HUDEP-2 (cell line): ENCODE measurements around the gene PPP3CA.

Source experiments
- DNase-seq, 76 experiments: peaks; one replicate each; lab custom pipeline; 2025; ENCODE audit not compliant: unreplicated experiment in 76 of 76; lab: John Stamatoyannopoulos, UW

The PPP3CA gene

GRCh38 chr4:101332424-101332823, 14.9 kb downstream of the PPP3CA start:
- no peak for DNase-seq

- no peak for DNase-seq
These were observed 16.3 kb downstream of the PPP3CA start for GRCh38 chr4:101331017-101331416.

- no peak for DNase-seq
These were observed 17.7 kb downstream of the PPP3CA start for GRCh38 chr4:101329592-101329991.

- no peak for DNase-seq
These were observed 19.2 kb downstream of the PPP3CA start for GRCh38 chr4:101328063-101328602.

- no peak for DNase-seq
These were observed 20.8 kb downstream of the PPP3CA start for GRCh38 chr4:101326576-101326975.

GRCh38 chr4:101322743-101323142, 24.6 kb downstream of the PPP3CA start:
- DNase-seq, result no peak

GRCh38 chr4:101321481-101322042, 25.8 kb downstream of the PPP3CA start:
- no peak for DNase-seq

- no peak for DNase-seq
These were observed 31.5 kb downstream of the PPP3CA start for GRCh38 chr4:101315786-101316185.

GRCh38 chr4:101315041-101315440, 32.3 kb downstream of the PPP3CA start:
- no peak for DNase-seq

GRCh38 chr4:101309925-101310324, 37.4 kb downstream of the PPP3CA start:
- DNase-seq, result no peak

GRCh38 chr4:101307899-101308298, 39.4 kb downstream of the PPP3CA start:
- no peak for DNase-seq

GRCh38 chr4:101306764-101307615, 40.3 kb downstream of the PPP3CA start:
- no peak for DNase-seq

GRCh38 chr4:101306225-101306624, 41.1 kb downstream of the PPP3CA start:
- DNase-seq, result no peak

GRCh38 chr4:101304916-101305315, 42.4 kb downstream of the PPP3CA start:
- DNase-seq, result no peak

GRCh38 chr4:101299899-101300540, 47.3 kb downstream of the PPP3CA start:
- DNase-seq, result no peak

- DNase-seq, result no peak
These were observed 48.3 kb downstream of the PPP3CA start for GRCh38 chr4:101299021-101299420.

- no peak for DNase-seq
These were observed 51.6 kb downstream of the PPP3CA start for GRCh38 chr4:101295691-101296090.

GRCh38 chr4:101294597-101294996, 52.7 kb downstream of the PPP3CA start:
- no peak for DNase-seq

- no peak for DNase-seq
These were observed 54.4 kb downstream of the PPP3CA start for GRCh38 chr4:101292901-101293300.

- peak in 70 of 76 experiments; percentile 2 to 85 (median 44) for DNase-seq
These were observed 55.1 kb downstream of the PPP3CA start for GRCh38 chr4:101292214-101292613.

GRCh38 chr4:101291198-101291597, 56.1 kb downstream of the PPP3CA start:
- peak in 1 of 76 experiments; percentile 3 for DNase-seq
